ENCODE results near the gene PROZ.

The PROZ gene

DNA sequence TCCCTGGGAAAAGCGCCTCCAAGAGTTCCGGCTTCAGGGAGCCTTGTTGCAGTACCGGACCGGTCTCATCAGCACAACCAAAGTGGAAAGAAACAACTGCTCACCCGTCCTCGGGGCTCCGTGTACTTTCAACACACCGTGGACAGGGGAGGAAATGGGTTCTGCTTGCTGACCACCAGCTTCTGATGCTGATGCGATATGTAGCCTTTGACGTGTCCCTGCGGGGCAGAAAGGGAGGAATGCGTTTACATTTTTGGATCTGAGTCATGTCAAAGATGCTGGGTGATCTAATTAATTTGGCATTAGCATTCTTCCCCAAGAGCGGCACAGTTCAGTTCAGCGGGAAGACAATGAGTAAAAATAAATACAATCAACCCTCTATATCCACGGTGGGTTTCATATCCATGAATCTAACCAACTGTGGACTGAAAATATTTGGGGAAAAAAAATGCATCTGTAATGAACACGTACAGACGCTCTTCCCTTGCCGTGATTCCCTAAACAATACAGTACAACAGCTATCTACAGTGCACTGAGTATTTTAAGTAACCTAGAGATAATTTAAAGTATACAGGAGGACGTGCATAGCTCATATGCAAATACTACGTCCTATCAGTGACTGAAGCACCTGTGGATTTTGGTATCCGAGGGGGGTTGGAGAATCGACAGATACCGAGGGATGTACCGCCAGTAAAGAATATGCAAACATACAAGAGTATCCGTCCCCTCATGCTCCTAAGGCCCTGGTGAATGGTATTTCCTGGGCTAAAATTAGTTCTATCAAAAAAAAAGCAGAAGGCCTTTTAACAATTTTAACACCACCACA lies 19.8 kb downstream of the PROZ start:
- DNase-seq (ENCODE audit: low read depth) = no peak

DNA sequence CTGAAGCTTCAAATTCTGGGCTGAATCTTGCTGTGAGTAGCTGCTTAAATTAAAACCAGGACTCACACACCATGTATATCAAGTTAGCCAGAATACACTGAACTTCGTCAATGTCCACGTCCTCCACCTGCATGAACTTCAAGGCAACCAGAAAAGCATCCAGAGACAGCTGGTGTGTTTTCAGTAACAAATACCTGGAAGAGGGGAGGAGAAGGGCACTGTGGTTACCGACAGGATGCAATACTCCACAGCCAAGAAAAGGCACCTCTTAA lies 20.4 kb downstream of the PROZ start:
- DNase-seq (ENCODE audit: low read depth) = no peak

DNA sequence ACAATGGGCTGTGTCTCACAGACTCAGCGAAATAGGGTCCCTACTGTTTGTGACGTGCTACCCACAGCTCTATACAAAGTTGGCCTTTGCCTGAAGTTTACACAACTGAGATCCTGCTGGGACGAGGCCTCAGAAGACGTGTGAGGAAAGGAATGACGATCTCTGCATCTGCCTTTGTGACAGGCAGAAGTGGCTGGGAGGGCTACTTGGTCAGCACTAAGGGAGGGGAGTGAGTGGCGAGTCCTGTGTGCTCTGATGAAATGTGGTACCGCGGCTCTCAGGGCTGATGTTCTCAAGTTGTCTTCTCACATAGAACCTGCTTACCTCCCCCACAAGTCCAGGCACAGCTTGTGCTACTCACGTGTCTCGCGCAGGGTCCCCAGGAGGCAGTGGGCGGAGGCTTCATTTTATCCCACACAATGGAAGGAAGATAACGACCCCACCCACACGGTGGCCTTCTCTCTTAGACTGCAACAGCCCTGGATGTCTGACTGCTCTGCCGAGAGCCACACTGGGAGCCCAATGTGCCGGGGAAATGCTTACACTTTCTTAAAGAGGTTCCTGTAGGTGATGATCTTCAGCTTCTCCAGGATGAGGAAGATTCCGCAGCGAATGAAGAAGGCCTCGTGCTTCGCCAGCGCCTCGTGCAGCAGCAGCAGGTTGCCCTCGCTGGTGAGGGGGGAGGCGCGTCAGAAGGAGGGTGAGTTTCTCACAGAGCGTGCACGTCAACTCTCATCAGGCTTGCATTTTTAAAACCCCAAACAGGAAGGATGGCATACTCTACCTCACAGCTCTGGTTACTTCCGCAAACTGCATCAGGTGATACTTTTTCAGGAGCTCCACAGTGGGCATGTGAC lies 21.2 kb downstream of the PROZ start:
- no peak for DNase-seq (ENCODE audit: low read depth)

- no peak for DNase-seq (ENCODE audit: low read depth)
Measured at GRCh38 chr13:113182046-113182445, 23.6 kb downstream of the PROZ start.

- DNase-seq (ENCODE audit: low read depth) = no peak
Measured at GRCh38 chr13:113183450-113184129, 25.1 kb downstream of the PROZ start.

DNA sequence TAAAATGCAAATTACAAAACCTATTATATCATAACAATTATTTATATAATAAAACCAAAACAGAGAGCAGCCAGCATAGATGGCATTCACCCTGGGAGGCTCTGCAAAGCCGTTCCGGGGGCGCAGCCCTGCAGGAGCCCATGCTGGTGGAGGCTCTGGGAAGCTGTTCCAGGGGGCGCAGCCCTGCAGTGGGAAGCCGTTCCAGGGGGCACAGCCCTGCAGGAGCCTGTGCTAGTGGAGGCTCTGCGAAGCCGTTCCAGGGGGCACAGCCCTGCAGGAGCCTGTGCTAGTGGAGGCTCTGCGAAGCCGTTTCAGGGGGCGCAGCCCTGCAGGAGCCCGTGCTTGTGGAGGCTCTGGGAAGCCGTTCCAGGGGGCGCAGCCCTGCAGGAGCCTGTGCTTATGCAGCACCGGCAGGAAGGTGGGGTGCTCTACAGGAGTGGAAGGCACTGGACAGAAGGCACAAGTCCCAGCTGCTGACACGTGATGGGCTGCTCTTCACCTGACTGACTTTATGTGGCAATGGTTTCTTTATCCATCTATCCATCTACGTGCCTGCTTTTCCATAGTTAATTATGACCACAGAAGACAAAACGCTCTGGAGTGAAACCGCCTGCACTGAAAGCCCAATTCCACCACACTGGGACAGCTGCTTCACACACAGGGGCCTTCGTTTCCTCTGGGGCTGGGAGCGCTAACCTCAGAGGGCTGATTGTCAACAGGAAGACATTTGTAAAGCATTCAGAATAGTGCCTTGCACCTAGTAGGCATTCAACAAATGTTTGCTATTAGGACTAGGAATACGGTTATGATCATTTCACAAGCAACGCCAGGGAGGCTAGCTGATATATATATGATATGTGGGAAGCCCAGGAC lies 26.4 kb downstream of the PROZ start:
- no peak for DNase-seq (ENCODE audit: low read depth)

- DNase-seq (ENCODE audit: low read depth) = no peak
Measured at GRCh38 chr13:113186061-113186900, 27.8 kb downstream of the PROZ start.

GRCh38 chr13:113187263-113187669 lies 28.8 kb downstream of the PROZ start:
- no peak for DNase-seq (ENCODE audit: low read depth)

DNA sequence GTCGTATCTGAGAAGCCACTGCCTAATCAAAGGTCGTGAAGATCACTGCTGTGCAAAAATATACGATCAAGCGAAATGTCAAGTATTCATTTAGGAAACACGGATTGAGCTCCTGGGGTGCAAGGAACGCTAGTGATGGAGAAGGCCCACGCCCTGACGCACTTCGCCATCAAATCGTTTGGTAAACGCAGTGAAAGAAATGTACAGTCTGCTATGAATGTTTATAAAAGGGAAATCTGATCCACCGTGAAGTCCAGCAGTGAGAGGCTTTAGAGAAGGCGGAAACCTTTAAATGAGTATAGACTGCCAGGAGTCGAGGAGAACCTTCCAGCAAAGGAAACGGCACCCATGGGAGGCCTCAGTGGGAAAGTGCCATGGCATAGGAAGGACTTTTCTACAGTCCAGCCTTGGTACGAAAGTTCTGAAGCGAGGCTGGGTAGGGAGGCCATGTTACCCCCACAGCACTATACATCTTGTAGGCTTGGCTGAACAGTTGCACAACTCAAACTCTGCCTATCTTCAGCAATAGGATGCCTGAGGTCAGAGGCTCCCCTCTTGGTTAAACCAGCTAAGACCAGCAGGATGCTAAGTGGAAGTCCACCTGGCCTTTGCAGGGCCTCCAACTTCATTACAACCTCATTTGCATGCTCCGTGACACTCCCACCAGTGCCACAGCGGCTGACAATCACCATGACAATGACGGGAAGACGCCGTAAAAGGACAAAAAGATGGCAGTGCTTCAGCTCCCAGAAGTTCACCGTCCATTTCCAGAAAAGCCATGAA lies 29.6 kb downstream of the PROZ start:
- DNase-seq (ENCODE audit: low read depth) = no peak

DNA sequence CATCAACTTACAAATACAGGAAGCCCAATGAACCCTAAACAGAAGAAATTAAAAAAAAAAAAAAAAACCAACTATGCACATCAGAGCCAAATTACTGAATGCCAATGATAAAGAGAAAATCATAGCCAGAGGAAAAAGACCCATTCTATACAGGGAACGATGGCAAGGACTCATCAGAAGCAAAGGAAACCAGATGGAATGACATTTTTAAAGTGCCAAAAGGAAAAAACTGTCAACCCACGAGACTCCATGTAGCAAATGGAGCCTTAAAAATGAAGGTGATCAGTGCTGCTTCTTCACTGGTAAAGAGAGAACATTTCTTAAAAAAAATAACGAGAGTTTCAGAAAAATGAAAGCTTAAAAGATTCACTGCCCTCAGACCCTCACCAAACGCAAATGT lies 31.7 kb downstream of the PROZ start:
- no peak for DNase-seq (ENCODE audit: low read depth)

DNA sequence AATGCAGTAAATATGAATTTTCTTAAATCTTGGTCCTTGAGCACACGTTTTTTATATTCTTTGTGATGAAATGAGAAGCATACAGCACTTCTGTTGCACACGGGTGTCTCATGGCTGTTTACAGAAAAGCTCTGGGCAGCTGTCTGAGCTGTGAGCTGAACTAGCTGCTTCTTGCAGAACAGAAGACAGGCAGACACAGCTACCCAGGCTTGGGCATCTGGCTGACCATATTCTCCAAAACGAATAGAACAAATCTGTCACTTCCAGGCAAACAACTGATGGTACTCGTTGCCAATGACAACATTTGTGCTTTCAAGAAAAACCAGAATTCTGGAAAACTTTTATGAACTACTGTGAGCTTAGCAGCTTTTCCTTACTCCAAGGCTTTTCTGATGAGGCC lies 33.8 kb downstream of the PROZ start:
- no peak for DNase-seq (ENCODE audit: low read depth)

DNA sequence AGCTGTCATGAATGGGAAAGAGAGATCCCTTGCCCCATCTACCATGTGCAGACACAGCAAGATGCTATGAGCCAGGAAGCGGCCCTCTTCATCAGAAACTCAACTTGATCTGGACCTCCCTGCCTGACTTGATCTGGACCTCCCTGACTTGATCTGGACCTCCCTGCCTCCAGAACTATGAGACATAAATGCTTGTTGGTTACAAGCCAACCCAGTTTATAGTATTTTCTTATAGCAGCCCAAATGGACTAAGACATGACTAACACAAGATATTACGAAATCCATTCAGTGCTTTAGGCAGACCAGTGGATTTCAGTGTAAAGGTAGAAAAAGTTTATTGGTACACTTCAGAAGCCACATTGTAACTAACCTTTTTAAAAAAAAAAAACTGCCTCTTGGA lies 34.5 kb downstream of the PROZ start:
- no peak for DNase-seq (ENCODE audit: low read depth)

GRCh38 chr13:113195360-113195759 lies 36.9 kb downstream of the PROZ start:
- DNase-seq (ENCODE audit: low read depth) = no peak

DNA sequence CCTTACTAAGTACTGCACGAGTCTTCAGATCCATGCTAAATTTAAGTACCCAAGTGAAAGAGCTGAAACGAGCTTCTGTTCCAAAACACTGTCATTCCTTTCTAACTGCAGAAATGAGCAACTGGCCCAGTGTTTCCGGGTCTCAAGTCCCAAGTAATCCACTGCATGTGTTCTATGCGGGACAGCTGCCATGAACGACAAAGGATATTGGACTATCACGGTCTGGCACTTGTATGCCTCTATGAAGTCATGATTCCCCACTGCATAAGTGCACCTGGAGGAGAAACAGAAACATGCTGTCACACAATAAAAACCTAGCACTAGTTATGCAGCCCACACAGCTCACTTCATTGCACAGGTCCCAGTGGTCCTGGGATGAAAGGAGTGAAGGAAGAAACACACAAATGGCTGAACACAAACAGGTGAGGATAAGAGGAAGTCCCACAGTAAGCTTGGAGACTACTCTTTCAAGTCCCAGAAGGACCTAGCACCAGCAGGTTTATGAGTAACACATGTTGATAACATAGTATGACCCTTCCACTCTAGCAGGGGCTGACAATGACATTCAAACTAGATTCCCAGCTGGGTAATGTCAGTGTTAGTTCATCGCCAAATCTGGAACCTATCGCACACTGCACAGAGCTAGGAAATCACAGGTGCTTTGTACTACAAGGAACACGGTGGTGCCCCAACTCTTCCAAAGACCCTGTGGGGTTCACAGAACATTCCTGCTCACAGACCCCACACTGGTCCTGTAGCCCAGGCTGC lies 38.7 kb downstream of the PROZ start:
- DNase-seq (ENCODE audit: low read depth) = no peak

DNA sequence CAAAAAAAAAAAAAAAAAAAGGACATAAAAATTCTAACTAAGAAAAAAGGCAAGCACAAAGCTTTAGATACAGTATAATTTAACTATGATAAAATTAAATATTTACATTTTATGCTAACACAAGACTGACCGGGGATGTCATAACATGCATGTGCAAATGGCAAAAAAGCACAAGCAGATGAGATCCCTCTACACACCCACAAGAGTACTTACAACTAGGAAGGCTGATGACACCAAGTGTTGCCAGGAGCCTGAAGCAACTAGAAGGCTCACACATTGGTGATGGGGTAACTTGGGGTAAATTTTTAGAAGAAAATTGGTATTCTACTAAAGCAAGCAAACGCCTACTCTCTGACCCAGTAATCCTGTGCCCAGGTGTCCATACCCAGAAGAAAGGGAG lies 43.4 kb downstream of the PROZ start:
- DNase-seq (ENCODE audit: low read depth) = no peak

- no peak for DNase-seq (ENCODE audit: low read depth)
Measured at GRCh38 chr13:113202912-113203311, 44.5 kb downstream of the PROZ start.

DNA sequence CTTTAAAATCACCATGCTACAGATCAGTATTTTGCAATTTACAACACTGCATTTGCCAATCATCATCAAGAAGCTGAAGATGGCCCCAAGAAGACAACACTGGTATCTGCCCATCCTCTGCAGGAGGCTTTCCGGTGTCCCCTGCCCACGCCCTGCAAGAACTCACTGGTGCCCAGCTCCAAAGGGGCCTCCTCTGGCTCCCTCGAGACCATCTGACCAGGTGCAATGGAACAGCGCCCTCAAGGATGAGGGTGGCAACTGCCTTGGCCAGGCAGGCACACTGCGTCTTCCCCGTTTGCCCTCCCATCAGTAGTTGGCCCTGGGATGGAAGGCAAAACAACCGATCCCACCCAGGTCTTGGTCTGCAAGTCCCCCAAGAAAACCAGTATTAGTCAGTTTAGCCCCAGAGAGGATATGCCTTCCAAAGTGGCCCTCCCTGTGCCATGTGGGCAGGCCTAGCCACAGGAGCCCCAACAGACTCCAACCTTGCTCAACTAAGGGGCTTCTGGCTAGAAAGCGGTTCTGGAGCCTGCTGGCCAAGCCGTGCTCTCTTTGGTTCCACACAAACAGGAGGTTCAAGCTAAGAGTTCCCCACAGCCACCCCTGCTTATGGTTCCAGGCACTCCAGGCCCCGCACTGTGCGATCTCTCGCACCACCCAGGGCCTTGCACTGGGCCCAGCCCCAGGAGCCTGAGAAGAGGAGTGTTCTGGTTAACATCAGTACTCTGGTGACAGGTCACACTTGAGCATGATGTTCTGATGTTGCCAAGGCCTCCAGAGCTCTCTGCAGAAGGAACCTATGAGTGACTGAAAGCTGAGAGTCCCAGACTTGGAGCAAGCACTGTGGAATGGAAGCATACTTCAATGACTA lies 45.3 kb downstream of the PROZ start:
- DNase-seq (ENCODE audit: low read depth) = no peak

- DNase-seq (ENCODE audit: low read depth) = no peak
Measured at GRCh38 chr13:113204378-113204734, 45.9 kb downstream of the PROZ start.

All from stimulated activated CD8-positive, alpha-beta memory T cell treated with anti-CD3 and anti-CD28 coated beads, Interleukin-12 subunit alpha, Interleukin-12 subunit beta, amount 100 ng/mL, for 4 hours (primary cell).